GM18873 (cell line): ENCODE results near the gene BCAR3.

Experiments used
- ATAC-seq: cut with Tn5 transposase; IDR thresholded peaks from one replicate; pipeline ENCODE4 v1.9.1; 2021; ENCODE audit warnings: mild to moderate bottlenecking, moderate library complexity, moderate number of reproducible peaks; ENCODE audit not compliant: unreplicated experiment, low FRiP score

BCAR3 gene

DNA sequence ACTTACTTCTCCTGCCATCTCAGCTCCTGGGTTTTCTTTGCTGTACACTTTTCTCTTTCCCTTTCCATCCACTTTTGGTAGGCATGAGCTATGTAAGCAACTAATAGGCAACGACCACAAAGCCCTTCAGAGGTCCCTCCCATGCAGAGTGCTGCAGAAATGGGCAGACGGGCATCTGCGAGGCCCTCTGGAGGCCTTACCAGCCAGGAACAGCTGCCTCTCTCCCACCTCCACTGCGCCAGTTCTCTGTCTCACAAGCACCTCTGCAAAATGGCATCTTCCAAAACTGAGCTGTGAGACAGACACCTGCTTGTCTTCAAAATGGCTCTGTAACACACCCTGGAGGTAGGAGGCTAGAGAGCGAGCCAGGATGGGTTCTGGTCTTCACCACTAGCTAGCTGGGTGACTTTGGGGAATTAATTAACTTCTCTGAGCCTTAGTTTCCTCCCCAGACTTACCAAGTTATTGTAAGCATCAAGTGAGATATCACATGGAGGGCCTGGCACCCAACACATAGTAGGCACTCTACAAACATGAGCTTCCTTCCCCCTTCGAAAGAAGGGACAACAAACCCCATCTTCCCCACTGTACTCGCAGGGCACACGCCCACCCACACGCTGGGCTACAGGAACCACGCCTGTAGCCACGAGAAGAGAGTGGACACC is 62.0 kb downstream of the BCAR3 start:
- no peak for ATAC-seq

DNA sequence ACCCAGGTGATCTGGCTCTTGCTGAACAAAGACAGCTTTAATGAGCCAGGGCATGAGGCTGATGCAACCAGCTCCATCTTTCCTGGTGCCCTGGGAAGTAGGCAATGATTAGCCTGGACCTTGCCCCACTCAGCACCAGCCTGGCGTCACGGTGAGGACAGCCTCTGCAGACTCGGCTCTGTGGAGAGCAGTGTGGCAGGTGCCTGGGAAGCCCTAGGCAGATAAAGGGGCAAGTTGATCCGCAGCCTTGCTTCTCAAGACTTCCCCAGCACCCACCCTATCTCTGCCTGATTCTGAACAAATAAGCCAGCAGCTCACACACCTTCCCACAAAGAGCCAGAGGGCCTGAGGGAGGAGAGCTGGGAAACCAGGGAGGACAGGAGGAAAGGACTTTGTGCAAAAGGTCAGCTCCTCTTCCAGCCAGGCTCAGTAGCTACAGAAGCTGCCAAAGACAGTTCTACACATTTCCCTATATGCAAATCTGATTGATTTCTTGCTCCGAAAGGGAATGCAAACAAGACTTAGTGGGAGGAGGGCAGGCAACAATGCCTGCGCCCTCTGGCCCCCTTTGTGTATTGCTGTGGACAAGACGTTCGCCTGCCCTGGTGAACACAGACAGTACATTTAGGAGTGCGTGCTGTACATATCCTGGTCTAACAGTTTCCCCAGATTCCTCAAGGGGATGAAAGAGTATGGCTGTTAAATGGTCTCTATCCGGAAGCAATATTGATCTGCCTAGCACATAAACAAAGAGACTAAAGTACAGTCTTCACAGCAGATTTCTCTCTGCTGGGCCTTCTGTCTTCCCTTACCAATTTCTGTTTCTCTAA is 63.8 kb downstream of the BCAR3 start:
- ATAC-seq = no peak

DNA sequence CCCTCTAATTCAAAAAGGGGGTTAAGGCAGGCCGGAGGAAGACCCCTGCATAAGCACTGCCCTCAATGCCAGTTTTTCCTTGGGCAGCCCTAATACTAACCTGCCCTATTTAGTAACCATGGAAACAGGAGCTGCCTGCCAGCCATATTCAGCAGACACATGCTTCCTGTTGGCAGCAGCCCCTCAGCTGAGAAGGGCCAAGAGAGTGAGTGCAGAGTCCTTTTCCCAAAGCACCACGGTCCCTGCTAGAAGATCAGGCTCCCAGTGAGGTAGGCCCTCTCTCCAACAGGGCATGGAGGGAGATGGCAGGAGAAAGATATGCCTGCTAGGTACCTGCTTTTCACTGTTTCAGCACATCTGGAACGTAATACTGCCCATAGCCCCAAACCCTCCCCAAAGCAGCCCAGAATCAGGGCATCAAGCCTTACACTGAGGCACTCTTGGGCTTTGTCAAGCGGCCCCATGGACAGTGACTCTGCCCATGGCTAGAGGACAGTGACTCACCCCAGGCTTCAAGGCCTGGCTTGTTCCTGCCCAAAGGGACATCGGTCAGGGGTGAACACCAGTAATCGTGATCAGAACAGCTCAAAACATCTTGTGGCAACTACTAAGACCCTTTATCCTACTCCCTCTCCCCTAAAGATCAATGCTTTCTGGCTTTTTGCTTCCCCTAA is 64.5 kb downstream of the BCAR3 start:
- no peak for ATAC-seq

DNA sequence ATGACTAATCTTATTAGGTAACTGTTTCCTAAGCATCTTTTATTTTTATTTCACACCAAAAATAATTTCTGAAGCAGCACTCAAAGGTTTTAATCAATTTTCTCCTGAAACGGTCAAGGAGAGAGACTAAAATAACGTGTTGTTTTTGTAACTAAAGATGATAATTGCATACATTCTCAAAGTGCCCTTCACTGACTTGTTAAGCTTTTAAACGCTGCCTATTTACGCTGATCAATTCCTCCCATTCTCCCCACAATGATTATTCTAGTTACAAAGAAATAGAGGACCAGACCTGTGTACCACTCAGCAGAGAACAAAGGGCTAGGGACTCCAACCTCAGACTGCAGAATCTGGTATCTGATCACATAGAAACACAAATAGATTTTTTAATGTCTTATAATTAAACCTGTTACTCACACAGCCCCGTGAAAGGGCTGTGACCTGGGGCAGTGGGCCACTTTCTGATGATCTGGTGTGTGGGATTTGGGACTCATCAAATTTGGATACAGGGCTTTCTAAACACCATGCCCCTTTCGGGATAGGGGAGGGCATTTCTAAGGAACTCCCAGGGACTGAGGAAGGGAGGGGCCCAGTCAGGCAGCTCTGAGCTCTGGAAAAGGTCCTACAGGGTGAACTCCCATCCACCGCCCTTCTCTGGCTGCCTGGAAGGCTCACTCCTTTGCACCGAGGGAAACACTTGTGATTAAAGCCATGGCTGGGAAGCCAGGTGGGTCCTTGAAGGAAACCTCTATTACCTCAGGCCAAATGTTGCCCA is 65.2 kb downstream of the BCAR3 start:
- no peak for ATAC-seq

DNA sequence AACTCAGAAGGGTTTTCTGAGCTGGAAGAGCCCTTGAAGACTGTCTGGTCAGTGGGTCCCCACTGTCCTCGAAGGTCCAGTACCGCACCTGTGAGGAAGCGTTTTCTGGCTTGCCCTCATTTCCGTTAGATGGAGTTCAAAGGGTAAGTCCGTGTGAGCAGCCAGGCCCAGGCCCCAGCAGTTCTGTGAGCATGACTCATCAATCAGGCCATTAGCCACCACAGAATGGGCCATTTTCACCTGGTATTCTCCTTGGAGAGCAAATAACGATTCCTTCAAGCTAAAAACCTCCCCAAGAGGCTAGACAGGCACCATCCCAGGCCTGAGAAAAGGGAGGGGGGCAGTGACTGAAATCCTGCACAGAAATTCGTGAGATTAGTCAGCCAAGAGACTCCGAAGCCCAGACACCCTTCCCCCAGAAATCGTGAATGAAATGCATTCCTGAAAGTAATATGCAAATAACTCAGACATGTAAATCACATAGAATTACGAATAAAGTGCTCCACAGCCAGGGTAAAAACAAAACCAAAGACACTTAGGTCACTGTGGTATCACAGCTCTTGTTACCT is 66.0 kb downstream of the BCAR3 start:
- peak; percentile 77 for ATAC-seq

DNA sequence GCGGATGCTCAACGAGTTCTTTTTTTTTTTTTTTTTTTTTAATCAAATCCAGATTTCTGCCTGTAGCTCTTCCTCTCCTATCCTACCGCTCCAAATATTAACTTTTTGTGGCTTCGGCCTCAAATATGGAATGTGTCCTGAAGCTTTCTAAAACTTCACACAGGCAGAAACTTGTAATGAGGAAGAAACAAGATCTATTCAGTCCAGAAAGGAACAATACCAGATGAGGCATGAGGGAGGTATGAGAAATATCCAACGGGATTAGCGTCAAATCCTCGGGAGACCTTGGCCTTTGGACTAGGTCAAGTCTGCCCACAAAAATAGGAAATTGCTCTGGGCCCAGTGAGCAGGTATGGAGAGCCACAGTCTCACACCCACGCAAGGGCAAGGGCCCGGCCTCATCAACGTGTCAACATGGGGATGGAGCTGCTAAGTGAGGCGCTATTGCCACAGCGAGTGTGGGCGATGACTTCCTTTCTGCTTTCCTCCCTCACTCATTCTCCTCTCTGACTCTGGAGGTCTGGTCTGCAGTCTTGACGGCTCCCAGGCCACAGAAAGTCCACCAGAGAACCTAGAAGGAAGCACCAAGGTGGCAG is 66.6 kb downstream of the BCAR3 start:
- peak; percentile 26 for ATAC-seq

DNA sequence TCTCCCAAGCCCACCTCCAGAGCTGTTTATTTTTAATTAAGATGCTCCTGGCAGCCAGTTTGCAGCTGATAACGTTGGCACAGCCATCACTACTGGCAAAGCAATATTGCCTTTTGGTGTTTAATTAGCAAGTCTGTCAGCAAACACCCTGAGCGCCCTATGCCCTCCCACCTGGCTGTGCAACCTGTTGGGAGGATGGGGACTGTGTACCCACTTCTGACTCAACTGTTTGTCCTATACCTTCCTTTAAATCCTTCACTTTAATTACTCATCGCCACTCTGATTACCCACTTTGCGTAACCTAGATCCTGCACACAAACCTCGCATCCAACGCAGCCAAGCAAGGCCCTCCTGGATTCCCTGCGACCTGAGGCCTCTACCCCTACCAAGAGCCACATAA is 67.1 kb downstream of the BCAR3 start:
- no peak for ATAC-seq

DNA sequence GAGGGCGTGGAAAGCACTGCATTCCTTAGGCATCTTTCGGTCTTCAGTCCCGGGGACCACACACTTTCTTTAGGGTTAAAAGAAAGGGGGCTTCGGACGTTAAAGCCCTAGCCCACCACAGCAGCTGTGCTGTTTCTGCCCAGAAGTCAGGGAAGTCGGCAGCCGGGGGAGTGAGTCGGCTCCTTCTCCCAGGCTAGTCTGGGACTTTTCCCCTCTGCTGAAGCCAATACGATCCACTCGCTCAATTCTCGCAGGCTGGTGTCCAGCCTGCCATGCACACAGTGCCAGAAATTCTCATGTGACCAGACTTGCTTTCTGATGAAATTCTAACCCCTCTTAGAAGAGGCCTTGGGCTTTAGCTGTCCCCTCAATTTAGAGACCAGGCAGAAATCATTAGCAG is 67.7 kb downstream of the BCAR3 start:
- no peak for ATAC-seq

DNA sequence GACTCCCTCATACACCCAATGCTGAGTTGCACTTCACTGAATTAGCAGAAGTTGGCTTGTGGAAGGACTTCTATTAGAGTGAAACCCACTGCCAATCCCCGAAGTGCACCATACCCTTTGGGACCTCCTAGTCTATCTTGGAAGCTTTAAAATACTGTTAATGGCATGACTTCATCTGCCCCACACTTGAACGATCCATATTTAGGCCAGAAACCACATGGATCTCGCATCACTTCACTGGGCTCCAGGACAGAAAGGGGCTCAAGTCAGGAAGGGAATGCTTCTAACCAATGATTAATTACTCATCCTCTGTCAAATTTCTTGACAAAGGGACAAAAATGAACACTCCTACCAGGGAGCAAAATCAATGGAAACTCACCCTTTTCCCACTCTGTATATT is 69.1 kb downstream of the BCAR3 start:
- no peak for ATAC-seq

DNA sequence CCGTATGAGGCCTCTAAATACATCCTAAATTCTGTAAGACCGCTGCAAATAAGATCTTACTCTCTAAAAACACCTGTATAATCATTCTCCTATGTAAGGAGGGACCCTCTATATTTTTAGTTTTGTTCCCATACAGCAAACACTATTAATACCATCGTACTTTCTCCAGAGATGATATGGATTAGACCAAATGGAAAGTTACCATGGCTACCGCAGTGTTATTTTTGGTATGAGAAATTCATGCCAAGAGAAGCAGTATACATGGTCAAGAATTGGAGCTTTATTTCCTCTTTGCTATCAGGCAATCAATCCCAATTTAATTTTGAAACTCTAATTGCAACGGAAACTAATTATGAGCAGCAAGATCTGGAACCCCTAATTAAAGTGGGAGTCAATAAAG is 70.0 kb downstream of the BCAR3 start:
- no peak for ATAC-seq

DNA sequence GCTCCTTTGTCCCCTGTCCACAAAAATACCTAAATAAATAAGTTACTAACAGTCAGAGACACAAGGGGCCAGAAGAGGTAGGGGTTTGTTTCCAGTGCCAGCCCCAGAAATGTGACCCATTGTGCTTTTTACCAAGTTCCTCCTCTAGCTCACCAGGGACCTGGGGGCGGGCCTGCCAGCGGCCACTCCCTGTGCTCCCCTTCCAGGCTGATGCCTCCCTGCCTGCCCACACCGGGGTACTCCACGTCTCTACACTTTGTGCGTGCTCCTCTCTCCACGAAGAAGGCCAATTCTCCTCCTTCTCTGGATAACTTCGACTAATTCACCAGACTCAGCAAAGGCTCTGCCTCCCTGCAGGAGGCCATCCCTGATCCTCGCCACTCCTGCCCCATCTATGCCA is 72.1 kb downstream of the BCAR3 start:
- no peak for ATAC-seq

DNA sequence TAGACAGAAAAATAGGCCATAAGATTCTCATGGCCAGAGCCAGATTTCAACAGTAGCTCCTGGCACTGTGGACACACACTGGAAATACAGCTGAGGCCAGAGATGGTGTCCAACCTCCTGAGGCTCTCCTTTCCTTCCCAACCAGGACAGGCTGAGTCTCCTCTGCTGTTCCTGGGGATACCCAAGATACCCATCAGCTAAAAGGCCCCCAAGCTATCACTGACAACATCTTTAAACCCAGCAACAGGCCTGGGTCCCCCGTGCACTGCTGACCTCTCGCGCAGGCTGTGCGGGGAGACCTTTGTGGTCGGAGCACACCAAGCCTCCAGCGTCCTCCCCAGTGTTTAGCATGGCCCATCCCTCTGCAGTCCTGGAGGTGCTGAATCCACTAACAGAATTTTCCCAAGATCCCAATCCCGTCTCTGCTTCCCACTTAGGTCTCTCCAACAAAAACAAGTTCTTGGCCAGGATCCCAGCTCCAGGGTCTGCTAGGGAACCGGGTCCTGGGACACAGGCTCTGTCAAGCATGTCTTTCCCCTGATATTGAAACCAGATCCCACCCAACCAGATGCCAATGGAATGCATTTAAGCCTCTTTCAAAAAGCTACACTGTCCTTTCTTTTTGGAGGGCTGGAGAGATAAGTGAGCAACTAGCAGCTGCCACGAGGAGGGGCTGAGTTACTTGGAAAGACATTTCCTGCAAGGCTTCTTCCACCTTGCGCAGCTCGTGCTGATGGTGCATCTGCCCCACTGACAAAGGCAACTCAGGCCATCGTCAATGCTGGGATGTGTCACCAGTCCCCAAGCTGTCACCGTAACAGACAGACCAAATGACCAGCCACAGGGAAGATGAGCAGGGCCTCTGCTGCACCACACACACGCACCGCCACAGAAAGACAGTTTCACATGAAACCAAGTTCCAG is 73.2 kb downstream of the BCAR3 start:
- ATAC-seq = peak; percentile 13

DNA sequence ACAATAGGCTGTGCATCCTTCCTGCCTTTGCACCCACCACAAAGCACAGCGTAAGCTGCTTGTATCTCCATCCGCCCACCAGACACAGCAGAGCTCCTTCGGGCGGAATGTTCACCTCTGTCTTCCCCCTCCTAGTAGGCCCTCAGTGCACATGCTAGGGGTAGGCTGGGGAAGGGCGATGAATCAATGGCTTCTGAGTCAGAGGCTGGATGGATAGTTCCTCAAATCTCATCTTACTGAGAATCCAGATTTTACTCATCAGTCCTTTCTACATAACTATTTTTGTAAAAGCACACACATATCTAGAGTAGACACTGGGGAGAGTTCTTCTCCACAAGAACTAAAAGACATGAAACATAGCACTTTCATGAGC is 73.8 kb downstream of the BCAR3 start:
- peak; percentile 96 for ATAC-seq

DNA sequence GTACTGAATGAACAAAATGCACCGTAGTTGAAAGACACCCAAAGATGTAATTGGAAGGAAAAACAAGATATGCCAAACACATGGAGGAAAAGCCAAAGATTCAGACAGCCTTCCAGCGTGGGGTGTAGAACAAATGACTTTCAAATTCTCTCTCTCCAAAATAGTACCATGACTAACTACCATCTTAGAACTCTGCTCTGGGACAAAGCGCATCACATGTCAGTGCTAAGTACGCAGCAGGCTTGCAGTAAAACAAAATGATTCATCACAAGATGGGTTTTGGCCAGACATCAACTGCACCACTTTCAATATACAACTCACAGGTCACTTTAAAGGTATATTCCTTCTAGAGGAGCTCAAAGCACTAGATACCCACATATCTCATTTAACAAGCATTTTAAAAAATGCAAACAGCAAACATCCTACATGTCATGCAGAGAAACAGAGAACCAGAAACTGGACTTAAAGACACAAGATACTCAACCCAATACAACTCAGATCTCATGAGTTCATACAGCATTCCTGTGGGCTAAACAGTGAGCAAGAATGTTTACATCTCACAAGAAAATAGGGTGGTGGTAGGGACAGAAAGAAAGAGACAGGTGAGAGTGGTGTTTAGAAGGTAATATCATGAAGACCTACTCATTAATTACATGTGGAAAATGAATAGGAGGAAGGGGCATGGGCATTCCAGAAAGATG is 75.7 kb downstream of the BCAR3 start:
- ATAC-seq = no peak

DNA sequence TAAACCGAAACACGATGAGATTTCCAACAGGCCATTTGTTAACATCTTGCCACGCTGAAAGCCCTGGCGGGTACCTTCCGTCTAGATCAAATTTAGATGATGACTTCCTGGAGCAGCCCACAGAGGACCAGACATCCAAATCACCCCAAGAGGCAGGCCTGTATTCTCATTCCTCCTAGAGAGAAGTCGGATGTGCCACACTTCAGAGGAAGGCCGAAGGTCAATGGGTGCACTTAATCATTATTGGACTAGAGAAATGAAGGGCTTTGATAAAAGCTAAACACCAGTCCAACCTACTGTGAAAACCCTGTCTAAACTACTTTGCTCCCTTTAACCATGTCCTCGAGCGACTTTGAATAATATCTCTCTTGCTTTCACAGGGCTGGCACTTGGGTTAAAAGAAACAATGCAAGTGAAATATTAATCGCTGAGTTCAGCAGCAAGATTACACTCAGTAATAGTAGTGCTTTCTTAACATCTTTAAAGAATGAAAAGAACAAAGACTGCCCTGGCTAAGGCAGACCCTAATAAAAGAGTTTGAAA is 76.5 kb downstream of the BCAR3 start:
- ATAC-seq = no peak

DNA sequence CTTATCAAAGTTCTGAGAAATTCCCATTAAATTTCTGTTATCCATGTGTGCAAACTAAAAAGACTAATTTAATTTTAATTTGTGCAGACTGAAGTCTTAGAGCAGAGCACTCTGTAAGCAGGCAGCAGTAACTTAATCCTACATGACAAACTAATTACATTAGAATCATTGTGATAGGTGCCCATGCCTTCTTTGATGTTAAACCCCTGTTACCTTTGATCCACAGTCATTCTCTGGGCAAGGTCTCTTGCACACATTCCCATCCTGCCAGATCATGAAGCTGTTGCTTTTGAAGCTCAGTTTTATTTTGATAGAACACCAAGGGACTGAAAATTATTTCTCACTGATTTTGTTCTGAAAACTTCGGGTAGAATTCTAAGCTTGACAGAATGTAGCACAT is 77.2 kb downstream of the BCAR3 start:
- no peak for ATAC-seq

DNA sequence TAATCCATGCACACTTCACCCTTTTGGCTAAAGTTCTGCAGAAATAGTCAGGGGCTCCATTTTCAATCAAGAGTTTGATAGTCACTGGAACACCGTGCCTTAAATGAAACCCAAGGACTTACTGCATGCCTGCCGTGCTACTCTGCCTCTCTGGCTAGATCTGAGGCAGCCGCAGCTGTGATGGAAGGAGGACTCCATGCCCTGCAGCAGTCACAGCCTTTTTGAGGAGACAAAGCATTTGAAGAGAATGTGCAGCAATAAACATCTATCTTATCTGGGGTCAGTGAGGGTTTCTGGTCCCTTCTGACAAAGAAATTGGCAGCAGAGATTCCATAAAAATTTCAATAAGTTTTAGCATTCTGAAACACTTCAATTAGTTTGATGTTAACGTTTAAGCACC is 78.0 kb downstream of the BCAR3 start:
- no peak for ATAC-seq

DNA sequence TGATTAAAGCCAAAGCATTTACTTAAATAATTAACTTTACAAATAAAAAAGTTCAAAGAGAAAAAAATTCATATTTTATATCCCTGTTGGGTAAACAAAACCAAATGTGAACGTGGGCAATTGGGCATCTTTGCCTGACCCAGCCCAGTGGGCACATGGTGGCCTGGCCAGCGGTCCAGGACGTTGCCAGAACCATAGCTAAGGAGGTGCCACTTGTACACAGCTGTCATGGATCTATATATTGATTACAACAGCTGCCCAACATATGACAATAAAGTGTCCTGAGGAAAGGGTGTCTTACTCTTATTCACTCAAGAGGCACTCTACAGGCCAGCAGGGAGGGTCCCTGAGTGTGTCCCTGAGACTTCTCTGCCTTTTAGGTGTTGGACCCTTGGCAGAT is 78.5 kb downstream of the BCAR3 start:
- no peak for ATAC-seq
